ENCODE data around the gene PIP5K1B. TPM values are rescaled to one million over a fixed set of nuclear protein-coding genes. Genes with fewer than 3 reads are reported as not detected.

The PIP5K1B gene
- total RNA-seq, 2 experiments from 2014 or later = 0.73 to 0.77 TPM

- no peak overlapping the region for H3K4me3 Mint-ChIP-seq
- CTCF ChIA-PET = interaction anchor here (0.6 to 1.4 kb wide), 2 partner anchors 8 to 75 kb away, joined by 3 to 4 read pairs; no protein-coding TSS in a partner anchor
- no peaks in the 10 kb centered on the region for H3K4me1 Mint-ChIP-seq
- no peak for DNase-seq
- no peak overlapping the region for H3K27ac Mint-ChIP-seq
- POLR2A ChIA-PET = no interaction called here
- peaks cover 56% of the 10 kb centered on the region for H3K27me3 Mint-ChIP-seq
- no peaks in the 10 kb centered on the region for H3K36me3 Mint-ChIP-seq (ENCODE audit: low read depth)
- no peaks in the 10 kb centered on the region for H3K9me3 Mint-ChIP-seq
These were observed 6.9 kb downstream of the PIP5K1B start for GRCh38 chr9:68711932-68712331.

GRCh38 chr9:68714416-68715180 is 9.6 kb downstream of the PIP5K1B start:
- no peak for DNase-seq
- Mint-ChIP-seq H3K4me3 (no peak overlapping the region), H3K27me3 (peaks cover 42% of the 10 kb centered on the region), H3K36me3 (ENCODE audit: low read depth) (no peaks in the 10 kb centered on the region), H3K9me3 (no peaks in the 10 kb centered on the region), H3K4me1 (no peaks in the 10 kb centered on the region), H3K27ac (no peak overlapping the region)
- CTCF ChIA-PET = no interaction called here
- POLR2A ChIA-PET = no interaction called here

GRCh38 chr9:68715181-68715456 is 10.1 kb downstream of the PIP5K1B start:
- POLR2A ChIA-PET = no interaction called here
- DNase-seq = no peak
- H3K36me3 Mint-ChIP-seq (ENCODE audit: low read depth) = no peaks in the 10 kb centered on the region
- peaks cover 37% of the 10 kb centered on the region for H3K27me3 Mint-ChIP-seq
- H3K4me3 Mint-ChIP-seq = no peak overlapping the region
- no peaks in the 10 kb centered on the region for H3K4me1 Mint-ChIP-seq
- CTCF ChIA-PET = no interaction called here
- H3K9me3 Mint-ChIP-seq = no peaks in the 10 kb centered on the region
- no peak overlapping the region for H3K27ac Mint-ChIP-seq

GRCh38 chr9:68717552-68718443 is 12.8 kb downstream of the PIP5K1B start:
- no peak for DNase-seq
- Mint-ChIP-seq H3K36me3 (ENCODE audit: low read depth) (no peaks in the 10 kb centered on the region), H3K9me3 (no peaks in the 10 kb centered on the region)

GRCh38 chr9:68719847-68720246 is 14.8 kb downstream of the PIP5K1B start:
- ChIA-PET POLR2A (no interaction called here), CTCF (interaction anchor here (0.6 to 1.1 kb wide), 2 partner anchors 8 to 85 kb away, joined by 3 read pairs; no protein-coding TSS in a partner anchor)
- H3K27ac Mint-ChIP-seq = no peak overlapping the region
- no peaks in the 10 kb centered on the region for H3K4me1 Mint-ChIP-seq
- H3K4me3 Mint-ChIP-seq = no peak overlapping the region
- H3K9me3 Mint-ChIP-seq = no peaks in the 10 kb centered on the region
- peaks cover 23% of the 10 kb centered on the region for H3K27me3 Mint-ChIP-seq
- DNase-seq = no peak
- H3K36me3 Mint-ChIP-seq (ENCODE audit: low read depth) = no peaks in the 10 kb centered on the region

More at GRCh38 chr9:68717552-68718443, 12.8 kb downstream of the PIP5K1B start:
- POLR2A ChIA-PET = no interaction called here
- CTCF ChIA-PET = no interaction called here
- Mint-ChIP-seq H3K4me1 (no peaks in the 10 kb centered on the region), H3K27me3 (peaks cover 22% of the 10 kb centered on the region), H3K4me3 (no peak overlapping the region), H3K27ac (no peak overlapping the region)

- ChIA-PET POLR2A (no interaction called here), CTCF (interaction anchor here (1.1 kb wide), 1 partner anchor 9 kb away, joined by 3 read pairs; no protein-coding TSS in a partner anchor)
- H3K9me3 Mint-ChIP-seq = no peaks in the 10 kb centered on the region
- DNase-seq = no peak
- peaks cover 23% of the 10 kb centered on the region for H3K27me3 Mint-ChIP-seq
- no peak overlapping the region for H3K4me3 Mint-ChIP-seq
- H3K27ac Mint-ChIP-seq = no peak overlapping the region
- H3K36me3 Mint-ChIP-seq (ENCODE audit: low read depth) = no peaks in the 10 kb centered on the region
- no peaks in the 10 kb centered on the region for H3K4me1 Mint-ChIP-seq
These were observed 15.7 kb downstream of the PIP5K1B start for GRCh38 chr9:68720656-68721313.

- Mint-ChIP-seq H3K36me3 (ENCODE audit: low read depth) (no peaks in the 10 kb centered on the region), H3K27ac (no peak overlapping the region), H3K4me3 (no peak overlapping the region), H3K4me1 (no peaks in the 10 kb centered on the region), H3K27me3 (peaks cover 21% of the 10 kb centered on the region), H3K9me3 (no peaks in the 10 kb centered on the region)
- ChIA-PET POLR2A (no interaction called here), CTCF (interaction anchor here (0.6 kb wide), 1 partner anchor 126 kb away, joined by 4 read pairs; no protein-coding TSS in a partner anchor)
- no peak for DNase-seq
These were observed 16.8 kb downstream of the PIP5K1B start for GRCh38 chr9:68721666-68722330.

- no peak overlapping the region for H3K4me3 Mint-ChIP-seq
- no peaks in the 10 kb centered on the region for H3K36me3 Mint-ChIP-seq (ENCODE audit: low read depth)
- no peaks in the 10 kb centered on the region for H3K9me3 Mint-ChIP-seq
- H3K27ac Mint-ChIP-seq = no peak overlapping the region
- H3K27me3 Mint-ChIP-seq = peaks cover 26% of the 10 kb centered on the region
- ChIA-PET POLR2A (no interaction called here), CTCF (no interaction called here)
- DNase-seq = no peak
- no peaks in the 10 kb centered on the region for H3K4me1 Mint-ChIP-seq
These were observed 20.0 kb downstream of the PIP5K1B start for GRCh38 chr9:68725070-68725469.

- no peaks in the 10 kb centered on the region for H3K4me1 Mint-ChIP-seq
- CTCF ChIA-PET = interaction anchor here (0.6 kb wide), 1 partner anchor 13 kb away, joined by 3 read pairs; no protein-coding TSS in a partner anchor
- no peaks in the 10 kb centered on the region for H3K36me3 Mint-ChIP-seq (ENCODE audit: low read depth)
- no peaks in the 10 kb centered on the region for H3K9me3 Mint-ChIP-seq
- H3K4me3 Mint-ChIP-seq = no peak overlapping the region
- peaks cover 26% of the 10 kb centered on the region for H3K27me3 Mint-ChIP-seq
- no peak for DNase-seq
- POLR2A ChIA-PET = no interaction called here
- H3K27ac Mint-ChIP-seq = no peak overlapping the region
These were observed 21.4 kb downstream of the PIP5K1B start for GRCh38 chr9:68726489-68726888.

GRCh38 chr9:68727636-68728035 is 22.6 kb downstream of the PIP5K1B start:
- Mint-ChIP-seq H3K4me1 (no peaks in the 10 kb centered on the region), H3K27ac (no peak overlapping the region), H3K27me3 (peaks cover 32% of the 10 kb centered on the region), H3K36me3 (ENCODE audit: low read depth) (no peaks in the 10 kb centered on the region), H3K4me3 (no peak overlapping the region), H3K9me3 (no peaks in the 10 kb centered on the region)
- ChIA-PET POLR2A (no interaction called here), CTCF (interaction anchor here (0.6 kb wide), 1 partner anchor 292 kb away, joined by 3 read pairs; no protein-coding TSS in a partner anchor)
- no peak for DNase-seq

GRCh38 chr9:68728731-68729130 is 23.7 kb downstream of the PIP5K1B start:
- Mint-ChIP-seq H3K27ac (no peak overlapping the region), H3K4me1 (no peaks in the 10 kb centered on the region), H3K36me3 (ENCODE audit: low read depth) (no peaks in the 10 kb centered on the region), H3K9me3 (no peaks in the 10 kb centered on the region), H3K4me3 (no peak overlapping the region), H3K27me3 (peaks cover 28% of the 10 kb centered on the region)
- CTCF ChIA-PET = no interaction called here
- POLR2A ChIA-PET = no interaction called here
- no peak for DNase-seq

- CTCF ChIA-PET = no interaction called here
- Mint-ChIP-seq H3K4me3 (no peak overlapping the region), H3K36me3 (ENCODE audit: low read depth) (no peaks in the 10 kb centered on the region), H3K27me3 (peaks cover 27% of the 10 kb centered on the region), H3K27ac (no peak overlapping the region), H3K4me1 (no peaks in the 10 kb centered on the region), H3K9me3 (no peaks in the 10 kb centered on the region)
- DNase-seq = no peak
- POLR2A ChIA-PET = no interaction called here
These were observed 25.7 kb downstream of the PIP5K1B start for GRCh38 chr9:68730570-68731235.
